RKO (cell line): ENCODE results near the gene IRF1.
"Not testable (repeated sequence)": the region's sequence is repeated elsewhere in the genome, so short reads cannot be mapped to it uniquely, and the experiment has no call there.

Source experiments
- DNase-seq: peaks from one replicate; pipeline ENCODE4 v3.0.0-alpha.2; 2016; ENCODE audit warnings: low spot score

IRF1 gene

DNA sequence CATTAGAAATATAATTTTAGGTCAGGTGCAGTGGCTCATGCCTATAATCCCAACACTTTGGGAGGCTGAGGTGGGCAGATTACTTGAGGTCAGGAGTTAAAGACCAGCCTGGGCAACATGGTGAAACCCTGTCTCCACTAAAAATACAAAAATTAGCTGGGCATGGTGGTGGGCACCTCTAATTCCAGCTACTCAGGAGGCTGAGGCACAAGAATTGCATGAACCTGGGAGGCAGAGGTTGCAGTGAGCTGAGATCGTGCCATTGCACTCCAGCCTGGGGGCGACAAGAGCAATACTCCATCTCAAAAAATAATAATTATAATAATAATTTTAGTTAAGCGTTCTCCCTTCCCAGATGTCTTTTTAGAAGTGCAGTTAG, 52.3 kb downstream of the IRF1 start:
- not testable (repeated sequence) for DNase-seq

DNA sequence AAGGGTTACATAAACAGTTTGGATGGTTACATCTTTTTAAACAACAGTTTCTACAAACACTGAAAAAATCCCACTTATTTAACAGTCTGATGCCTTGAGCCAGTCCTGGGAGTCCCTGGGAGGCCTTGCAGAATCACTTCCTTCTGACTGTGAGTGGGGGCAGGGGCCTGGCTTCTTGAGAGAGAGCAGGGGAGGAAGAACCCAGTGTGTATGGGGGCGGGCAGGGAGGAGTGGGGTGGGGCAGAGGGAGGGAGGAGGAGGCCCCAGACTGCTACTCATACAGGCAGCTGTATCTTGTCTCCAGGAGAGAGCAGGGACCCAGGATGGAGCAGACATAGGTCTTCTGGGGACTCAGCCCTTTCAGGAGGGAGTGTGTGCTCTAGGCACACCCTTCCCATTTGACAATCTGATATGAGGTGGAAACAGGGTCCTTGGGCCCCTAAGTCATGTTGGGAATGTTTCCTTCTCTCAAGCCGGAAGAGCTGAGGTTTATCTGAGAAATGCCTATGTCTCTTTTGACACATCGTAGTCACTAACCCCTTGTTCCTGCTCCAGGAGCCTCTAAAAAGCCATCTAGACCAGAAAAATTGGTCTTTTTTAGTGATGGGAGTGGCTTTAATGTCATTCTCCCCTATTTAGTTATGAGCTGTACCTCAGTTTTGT, 52.8 kb downstream of the IRF1 start:
- no peak for DNase-seq

DNA sequence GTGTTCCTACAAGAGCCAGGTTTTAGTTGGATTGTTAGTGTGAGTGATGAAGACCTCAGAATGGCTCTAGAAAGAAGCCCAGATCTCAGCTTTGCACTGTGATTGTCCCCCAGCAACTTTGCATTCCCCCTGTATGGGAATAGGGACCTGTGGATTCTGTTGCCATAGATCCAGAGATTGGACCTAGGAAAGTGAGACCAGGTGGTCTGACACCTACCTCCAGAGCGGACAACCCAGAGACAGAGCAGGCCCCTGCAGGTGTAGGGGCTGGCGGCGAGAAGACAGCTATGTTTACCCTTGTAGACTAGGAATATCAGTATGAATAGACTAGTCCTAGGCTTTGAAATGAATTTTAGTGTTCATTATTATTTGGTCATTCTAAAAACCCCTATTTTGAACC, 53.6 kb downstream of the IRF1 start:
- no peak for DNase-seq

DNA sequence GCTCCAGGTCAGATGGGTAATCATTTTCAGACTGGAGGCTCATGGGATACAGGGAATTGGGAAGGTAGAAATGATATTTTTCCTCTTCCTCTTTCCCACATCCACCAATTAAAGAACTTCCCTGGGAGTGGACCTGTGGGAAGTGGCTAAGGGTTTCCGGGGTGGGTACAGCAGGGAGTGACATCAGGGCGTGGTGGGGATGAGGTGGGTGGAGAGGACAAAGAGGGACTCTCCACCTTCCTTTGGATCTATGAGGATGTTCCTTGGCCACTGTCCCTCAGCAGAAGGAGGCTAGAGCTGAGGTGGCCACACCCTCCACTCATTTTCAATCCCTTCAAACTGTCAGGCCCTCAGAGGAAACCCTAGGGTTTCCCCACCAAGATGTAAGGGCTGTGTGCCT, 54.7 kb downstream of the IRF1 start:
- no peak for DNase-seq

DNA sequence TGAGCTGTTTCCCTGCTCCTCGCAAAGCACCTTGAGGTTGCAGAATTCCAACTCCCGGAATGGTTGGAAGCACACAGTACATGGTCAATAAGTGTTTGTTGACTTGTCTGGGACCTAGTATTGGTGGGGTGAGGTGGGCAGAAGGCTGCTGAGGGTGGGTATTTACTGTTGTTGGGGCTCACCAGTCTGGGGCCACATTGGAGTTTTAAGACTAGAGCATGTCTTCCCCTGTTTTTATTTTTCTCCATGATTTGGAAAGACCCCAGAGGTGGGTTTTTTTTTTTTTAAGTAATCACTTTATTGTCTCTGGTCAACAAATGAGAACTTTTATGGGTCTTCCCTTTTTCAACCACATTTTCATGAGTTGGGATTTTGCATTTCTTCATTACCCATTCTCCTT, 55.1 kb downstream of the IRF1 start:
- DNase-seq, result no peak

DNA sequence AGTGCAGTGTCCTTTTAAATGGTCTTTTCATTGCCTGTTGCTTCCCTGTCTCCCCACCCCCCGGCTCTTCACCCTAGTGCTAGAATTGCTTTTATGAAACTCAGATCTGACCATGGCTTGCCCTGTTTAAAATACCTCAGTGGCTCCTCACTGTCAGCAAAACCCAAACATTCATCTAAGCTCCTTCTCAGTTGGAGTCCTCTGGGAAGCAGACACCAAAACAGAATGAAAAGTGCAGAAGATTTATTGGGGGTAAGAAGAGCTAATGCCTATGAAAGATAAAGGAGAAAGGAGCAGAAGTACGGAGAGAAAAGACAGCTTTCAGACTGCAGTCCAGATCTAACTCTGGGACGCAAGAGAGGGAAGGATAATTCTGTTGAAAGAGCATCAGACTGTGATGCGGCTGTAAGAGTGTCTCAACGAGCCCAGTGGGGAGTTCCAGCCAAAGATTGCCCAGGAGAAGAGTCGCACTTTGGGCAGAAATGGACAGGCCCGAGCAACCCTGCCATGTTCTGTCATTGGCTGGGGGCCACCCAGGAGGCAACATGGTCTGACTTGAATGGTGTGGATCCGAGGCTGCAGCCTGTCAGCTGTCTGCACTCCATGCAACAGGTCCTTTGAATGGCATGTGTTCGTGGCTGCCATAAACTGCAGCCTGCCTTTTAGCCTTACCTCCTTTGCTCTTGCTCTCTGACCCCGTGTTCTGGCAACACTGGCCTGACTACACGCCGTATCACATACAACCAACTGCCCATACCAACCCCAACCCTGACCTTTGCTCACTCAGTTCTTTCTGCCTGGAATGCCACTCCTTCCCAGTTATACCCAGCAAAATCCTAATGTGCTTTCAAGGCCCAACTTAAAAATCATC, 55.9 kb downstream of the IRF1 start:
- DNase-seq, result no peak

DNA sequence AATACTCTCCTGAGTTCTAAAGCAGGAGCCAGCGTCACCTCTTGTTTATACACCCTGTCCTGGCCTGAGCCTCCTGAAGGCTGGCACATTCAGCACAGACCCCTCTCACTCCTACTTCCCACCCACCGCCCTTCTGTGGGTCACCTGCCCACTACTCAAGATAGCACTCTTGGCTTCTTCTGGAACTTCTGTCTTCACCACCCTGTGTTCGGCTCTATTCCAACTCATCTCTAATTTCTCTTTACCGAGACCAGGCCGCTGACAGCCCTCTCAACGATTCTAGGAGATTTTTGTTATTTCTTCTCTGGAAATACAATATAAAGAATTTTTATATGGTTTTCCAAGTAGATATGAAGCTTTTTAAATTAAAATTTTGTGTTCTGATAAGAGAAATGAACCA, 57.4 kb downstream of the IRF1 start:
- no peak for DNase-seq

DNA sequence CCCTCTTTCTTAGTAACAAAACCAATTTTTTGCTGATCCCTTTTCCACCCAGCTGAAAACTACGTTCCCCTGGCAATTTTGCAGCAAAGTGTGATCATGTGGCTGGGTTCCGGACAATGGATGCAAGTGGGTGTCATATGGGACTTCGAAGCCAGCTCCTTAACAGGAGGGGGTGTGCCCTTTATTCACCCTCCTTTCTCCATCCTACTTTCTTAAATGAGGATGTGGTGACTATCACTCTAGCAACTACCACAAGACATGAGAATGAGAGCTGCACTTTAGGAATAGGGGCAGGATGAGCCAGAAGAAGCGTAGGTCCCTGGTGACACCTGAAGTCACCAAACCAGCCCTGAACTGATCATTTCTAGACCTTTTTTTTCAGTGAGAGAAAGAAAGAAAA, 58.9 kb downstream of the IRF1 start:
- DNase-seq, result no peak
